Lower leg skin (tissue), 4 donors: ENCODE results near the gene RBM20. TPM values are rescaled to one million over a fixed set of nuclear protein-coding genes. Genes with fewer than 3 reads are reported as not detected.
A peak's percentile ranks its signal among the peaks of the same experiment; 100 is the strongest.

Experiments
- DNase-seq, 2 donors: peaks; one replicate each; pipeline ENCODE4 v3.0.0-alpha.2; 2019; ENCODE audit warnings: low spot score in 2 of 2
- H3K4me3 ChIP-seq: fragments of 200-600 bp; sonication (generic); 2 replicates; pipeline ENCODE4 v1.5.1; 2017; ENCODE audit warnings: mild to moderate bottlenecking, low read depth; ENCODE audit not compliant: poor library complexity, severe bottlenecking
- POLR2A ChIP-seq, 2 donors: fragments of 450-650 bp; IDR thresholded peaks; one replicate each; pipeline ENCODE4 v1.6.1; 2016 to 2017; ENCODE audit warnings: antibody characterized with exemption in 2 of 2, mild to moderate bottlenecking in 1 of 2, moderate library complexity in 1 of 2
- WGBS, 2 donors: methylation state at CpG; one replicate each; pipeline ENCODE4 v1.1.5; 2018; 5-methylcytosine and 5-hydroxymethylcytosine counted together
- intact Hi-C: fragments of 100-400 bp; cut with DNase I; formaldehyde crosslinking; loops from one replicate; pipeline ENCODE4 v1.15.0; 2023; ENCODE audit warnings: low total_unique reads
- total RNA-seq, 4 donors: library from RNA; depleted of rRNA; stranded (reverse); fragments of >200 nt; gene quantifications; one replicate each; pipeline ENCODE4 v1.1.0, GENCODE V29; 2016
- TF ChIP-seq, protein P1 (sequence below), 3 donors: fragments of 450-650 bp; IDR thresholded peaks; one replicate each; pipeline ENCODE4 v1.5.1; 2016; ENCODE audit warnings: antibody characterized with exemption in 3 of 3, mild to moderate bottlenecking in 3 of 3, moderate library complexity in 2 of 3

Gene RBM20
- total RNA-seq, 4 donors from 2014 or later, result 0.66 to 6.2 (median 3.5) TPM

DNA sequence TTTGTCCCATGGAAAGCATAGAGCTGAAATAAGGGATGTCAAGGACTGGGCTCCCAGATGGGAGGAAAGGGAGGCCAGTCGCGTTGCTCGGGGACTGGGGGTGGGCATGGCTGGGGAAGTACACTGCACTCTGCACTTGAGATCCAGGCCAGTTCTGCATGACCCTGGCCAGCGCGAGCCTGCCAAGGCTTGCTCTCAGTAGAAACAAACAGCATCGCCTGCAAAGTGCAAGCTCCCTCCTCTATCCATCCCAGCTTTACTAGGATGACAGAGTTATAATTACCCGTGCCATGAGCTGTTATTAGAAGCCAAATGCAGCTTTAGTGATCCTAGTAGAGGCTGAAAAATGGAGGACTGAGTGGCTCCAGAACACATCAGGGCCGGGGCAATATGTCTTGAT lies 183.7 kb downstream of the RBM20 start:
- WGBS, 2 donors, result 53 to 62% methylated on average over 8 of the region's 8 CpGs
- TF ChIP-seq, protein P1, sequence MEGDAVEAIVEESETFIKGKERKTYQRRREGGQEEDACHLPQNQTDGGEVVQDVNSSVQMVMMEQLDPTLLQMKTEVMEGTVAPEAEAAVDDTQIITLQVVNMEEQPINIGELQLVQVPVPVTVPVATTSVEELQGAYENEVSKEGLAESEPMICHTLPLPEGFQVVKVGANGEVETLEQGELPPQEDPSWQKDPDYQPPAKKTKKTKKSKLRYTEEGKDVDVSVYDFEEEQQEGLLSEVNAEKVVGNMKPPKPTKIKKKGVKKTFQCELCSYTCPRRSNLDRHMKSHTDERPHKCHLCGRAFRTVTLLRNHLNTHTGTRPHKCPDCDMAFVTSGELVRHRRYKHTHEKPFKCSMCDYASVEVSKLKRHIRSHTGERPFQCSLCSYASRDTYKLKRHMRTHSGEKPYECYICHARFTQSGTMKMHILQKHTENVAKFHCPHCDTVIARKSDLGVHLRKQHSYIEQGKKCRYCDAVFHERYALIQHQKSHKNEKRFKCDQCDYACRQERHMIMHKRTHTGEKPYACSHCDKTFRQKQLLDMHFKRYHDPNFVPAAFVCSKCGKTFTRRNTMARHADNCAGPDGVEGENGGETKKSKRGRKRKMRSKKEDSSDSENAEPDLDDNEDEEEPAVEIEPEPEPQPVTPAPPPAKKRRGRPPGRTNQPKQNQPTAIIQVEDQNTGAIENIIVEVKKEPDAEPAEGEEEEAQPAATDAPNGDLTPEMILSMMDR (IDR thresholded peaks at IDR 0.05), result no peak
- no peak for TF ChIP-seq POLR2A (IDR thresholded peaks at IDR 0.05)
- no peak for DNase-seq
- H3K4me3 ChIP-seq, result no peak overlapping the region
- intact Hi-C loops, result no loop called here

DNA sequence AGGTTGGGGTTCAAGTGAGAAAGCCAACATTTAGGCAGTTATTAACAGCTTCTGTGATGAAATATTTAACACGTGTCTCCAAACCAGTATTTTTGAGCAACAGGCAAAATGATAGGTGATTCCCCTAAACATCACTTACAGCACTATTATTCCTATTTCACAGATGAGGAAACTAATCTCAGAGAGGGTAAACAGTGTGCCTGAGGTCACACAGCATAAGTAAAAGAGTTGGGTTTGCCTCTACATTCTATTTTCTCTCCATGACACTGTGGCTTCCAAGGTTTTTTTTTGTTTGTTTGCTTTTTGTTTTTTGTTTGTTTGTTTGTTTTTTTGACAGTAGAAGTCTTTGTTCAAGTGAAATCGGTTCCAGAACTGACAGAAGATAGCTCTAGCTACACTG lies 184.4 kb downstream of the RBM20 start:
- 42 to 65% methylated on average over 2 of the region's 2 CpGs for WGBS, 2 donors
- DNase-seq, result no peak
- no peak overlapping the region for H3K4me3 ChIP-seq
- TF ChIP-seq POLR2A (IDR thresholded peaks at IDR 0.05), result no peak
- TF ChIP-seq, protein P1 (IDR thresholded peaks at IDR 0.05), result no peak
- intact Hi-C loops, result no loop called here

DNA sequence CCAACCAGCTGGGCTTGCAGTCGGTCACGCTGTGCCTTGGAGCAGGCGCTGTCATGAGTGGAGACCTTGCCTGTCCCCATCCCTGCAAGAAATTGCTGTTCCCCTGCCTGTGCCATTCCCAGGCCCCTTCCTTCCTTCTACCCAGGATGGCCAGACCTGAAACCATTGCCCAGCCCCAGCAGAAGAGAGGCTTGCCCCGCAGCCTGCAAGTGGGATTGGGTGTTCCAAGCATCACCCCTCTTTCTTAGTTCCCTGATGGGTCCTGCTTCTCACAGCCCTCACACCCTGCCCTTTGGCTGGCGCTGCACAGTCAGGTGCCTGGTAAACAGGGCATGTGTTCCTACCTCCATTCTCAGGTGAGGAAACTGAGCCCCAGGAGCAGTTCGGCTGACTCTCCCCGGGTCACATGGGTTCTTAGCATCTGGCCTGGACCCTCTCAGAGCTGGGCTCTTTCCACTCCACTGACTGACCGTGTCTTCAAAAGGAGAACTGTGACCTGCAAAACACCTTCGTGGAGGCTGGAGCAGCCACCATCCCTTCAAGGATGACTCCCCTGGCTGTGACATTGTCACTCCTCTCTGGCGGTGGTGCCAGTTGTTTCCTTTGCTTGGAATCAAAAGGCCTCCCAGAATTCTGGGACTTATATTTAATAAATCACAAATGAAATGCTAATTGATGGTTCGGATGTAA lies 185.7 kb downstream of the RBM20 start:
- intact Hi-C loops, result no loop called here
- 88 to 97% methylated on average over 11 of the region's 11 CpGs for WGBS, 2 donors

DNA sequence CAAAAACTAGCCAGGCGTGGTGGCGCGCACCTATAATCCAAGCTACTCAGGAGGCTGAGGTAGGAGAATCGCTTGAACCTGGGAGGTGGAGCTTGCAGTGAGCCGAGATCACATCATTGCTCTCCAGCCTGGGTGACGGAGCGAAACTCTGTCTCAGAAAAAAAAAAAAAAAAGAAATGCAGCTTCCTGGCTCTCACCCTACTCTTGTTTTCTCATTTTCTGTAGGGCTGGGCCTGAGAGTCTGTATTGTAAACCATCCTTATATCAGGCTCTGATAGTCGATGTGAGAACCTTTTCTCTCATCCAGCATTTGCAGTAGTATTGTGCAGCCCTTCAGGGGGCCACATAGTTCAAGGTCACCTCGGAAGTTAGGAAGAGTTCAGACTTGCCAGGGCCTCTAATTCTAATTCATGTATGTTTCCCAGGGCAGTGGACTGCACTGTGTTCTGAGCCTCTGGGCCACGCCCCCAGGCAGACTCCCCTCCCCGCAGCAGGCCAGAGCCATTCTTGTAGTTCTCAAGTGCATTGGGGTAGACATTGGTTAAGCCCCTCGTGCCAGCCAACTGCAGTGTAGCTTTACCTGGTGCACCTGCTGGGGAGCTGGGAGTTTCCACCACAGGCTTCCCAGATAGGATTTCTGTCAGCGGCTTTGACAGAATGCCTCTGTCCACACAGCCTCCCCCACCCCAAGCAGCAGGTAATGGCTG lies 189.3 kb downstream of the RBM20 start:
- no peak for DNase-seq
- WGBS, 2 donors, result 81 to 84% methylated on average over 13 of the region's 13 CpGs
- TF ChIP-seq, protein P1 (IDR thresholded peaks at IDR 0.05), result no peak
- no peak for TF ChIP-seq POLR2A (IDR thresholded peaks at IDR 0.05)
- intact Hi-C loops, result no loop called here
- H3K4me3 ChIP-seq, result no peak overlapping the region

More for the DNA sequence above, 185.7 kb downstream of the RBM20 start:
- TF ChIP-seq, protein P1 (IDR thresholded peaks at IDR 0.05), result no peak
- no peak for TF ChIP-seq POLR2A (IDR thresholded peaks at IDR 0.05)
- no peak for DNase-seq
- H3K4me3 ChIP-seq, result no peak overlapping the region

DNA sequence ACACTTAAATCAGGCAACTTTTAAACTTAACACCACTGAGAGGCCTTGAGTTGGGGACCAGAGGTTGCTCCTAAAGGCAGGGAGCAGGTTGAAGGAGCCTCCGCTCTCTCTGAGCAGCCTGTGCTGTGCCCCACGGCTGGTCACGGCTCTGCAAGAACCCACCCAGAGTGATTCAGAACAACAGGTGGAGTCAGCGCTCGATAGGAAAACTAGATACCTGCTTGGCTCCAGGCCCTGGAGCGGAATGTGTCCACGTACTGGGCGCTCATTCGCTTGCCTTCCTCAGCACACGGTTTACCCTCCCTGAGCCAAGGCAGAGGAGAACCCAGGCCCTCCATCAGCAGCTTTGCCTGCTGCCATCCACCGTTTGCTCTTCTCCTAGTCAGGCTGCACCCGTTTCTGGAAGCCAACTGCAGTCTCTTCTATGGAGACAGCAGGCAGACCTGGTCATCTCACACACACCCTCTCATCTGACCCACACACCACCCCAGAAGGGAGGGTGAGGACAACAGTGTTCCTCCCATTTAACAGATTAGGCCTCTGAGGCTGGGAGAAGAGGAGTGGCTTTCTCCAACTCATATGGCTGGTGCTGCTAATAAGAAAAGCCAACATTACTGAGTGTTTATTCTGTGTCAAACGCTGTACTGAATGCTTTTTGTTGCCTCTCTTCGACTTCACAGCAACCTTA lies 189.9 kb downstream of the RBM20 start:
- intact Hi-C loops, result no loop called here
- no peak for TF ChIP-seq POLR2A (IDR thresholded peaks at IDR 0.05)
- TF ChIP-seq, protein P1 (IDR thresholded peaks at IDR 0.05), result no peak
- WGBS, 2 donors, result 74 to 75% methylated on average over 12 to 14 of the region's 14 CpGs
- DNase-seq, result peak in 1 of 2 donors; percentile 59
- no peak overlapping the region for H3K4me3 ChIP-seq
